ENCODE measurements around the gene NKX2-1. TPM values are rescaled to one million over a fixed set of nuclear protein-coding genes. Genes with fewer than 3 reads are reported as not detected.

Gene NKX2-1
- total RNA-seq, 1 experiment from 2014 or later: not detected

DNA sequence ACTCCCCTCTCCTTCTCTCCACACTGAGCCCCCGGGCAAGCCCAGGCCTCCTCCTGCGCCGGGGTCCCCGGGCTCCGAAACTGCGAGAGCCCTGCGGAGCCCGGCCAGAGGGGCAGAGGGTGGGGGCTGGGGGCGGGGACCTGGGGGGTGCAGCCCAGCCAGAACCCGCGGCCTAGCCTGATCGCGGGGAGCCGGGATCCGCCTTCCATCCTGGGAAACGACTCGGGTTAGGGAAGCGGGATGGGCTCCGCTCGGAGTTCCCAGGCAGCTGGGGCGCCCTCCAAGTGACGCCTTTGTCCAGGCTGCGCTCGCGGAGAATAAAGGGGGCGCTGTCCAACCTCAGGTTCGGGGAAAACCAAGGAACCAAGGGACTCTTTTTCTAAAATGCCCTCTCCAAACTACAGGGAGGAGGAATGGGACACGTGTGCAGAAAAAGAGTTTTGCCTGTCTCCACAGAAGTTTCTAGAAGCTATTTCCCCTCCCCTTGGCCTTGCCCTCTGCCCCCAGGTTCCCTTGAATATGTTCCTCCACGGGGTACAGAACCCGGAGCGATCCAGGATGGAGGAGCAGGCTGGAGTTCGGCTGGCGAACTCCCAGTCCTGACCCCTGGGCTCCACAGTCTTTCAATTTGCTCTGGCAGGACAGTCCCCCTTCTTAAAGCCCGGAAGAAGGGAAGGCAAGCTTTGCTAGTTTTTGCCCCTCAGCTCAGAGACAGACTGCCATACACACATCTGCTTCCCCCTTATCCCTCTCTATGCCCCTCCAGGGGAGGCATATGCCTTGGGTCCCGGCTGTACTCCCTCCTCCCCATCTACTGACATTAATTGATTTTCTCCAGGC is 13.9 kb downstream of the NKX2-1 start:
- Histone ChIP-seq H3K18ac (ENCODE audit: insufficient read length, low read depth, low read length) (no peak overlapping the region), H2AFZ (ENCODE audit: low read length) (no peak overlapping the region), H3K27me3 (ENCODE audit: insufficient read depth, low read length) (peaks cover 90% of the 10 kb centered on the region), H3K4ac (ENCODE audit: low read depth, low read length) (no peak overlapping the region), H4K5ac (ENCODE audit: insufficient read length, low read depth, low read length) (no peak overlapping the region), H3K4me1 (ENCODE audit: insufficient read depth, low read length) (no peaks in the 10 kb centered on the region), H2BK15ac (ENCODE audit: low read depth, low read length) (no peak overlapping the region), H3T11ph (ENCODE audit: low read length) (no peak overlapping the region), H3K56ac (ENCODE audit: insufficient read length, low read depth, low read length) (no peak overlapping the region), H2BK5ac (ENCODE audit: insufficient read length, low read length) (no peak overlapping the region), H4K8ac (replicated peaks; ENCODE audit: insufficient read length, low read depth, low read length) (no peak overlapping the region), H2BK120ac (ENCODE audit: low read depth, low read length, poor library complexity, severe bottlenecking) (no peak overlapping the region), H3K4me2 (ENCODE audit: insufficient read depth, insufficient read length, low read length) (peak overlapping the region; percentile 44), H3K23ac (ENCODE audit: insufficient read length, low read depth, low read length) (no peak overlapping the region), H4K20me1 (ENCODE audit: control insufficient read depth, insufficient read depth, insufficient read length) (no peaks in the 10 kb centered on the region), H3K14ac (ENCODE audit: insufficient read depth, low read length) (no peak overlapping the region), H3K79me2 (ENCODE audit: insufficient read depth, low read length) (no peaks in the 10 kb centered on the region), H2BK12ac (ENCODE audit: insufficient read length, low read depth, low read length) (no peak overlapping the region), H3K27ac (ENCODE audit: insufficient read length, low read depth, low read length) (no peak overlapping the region), H3K9me3 (ENCODE audit: control insufficient read depth, low read depth, low read length) (no peaks in the 10 kb centered on the region), H3K9ac (ENCODE audit: extremely low read depth, insufficient read length, low read length) (no peak overlapping the region), H2BK20ac (ENCODE audit: low read depth, low read length, poor library complexity, severe bottlenecking) (no peak overlapping the region), H4K91ac (ENCODE audit: insufficient read length, low read depth, low read length) (no peak overlapping the region), H2AK5ac (ENCODE audit: insufficient read length, low read length) (no peak overlapping the region), H3K79me1 (ENCODE audit: insufficient read depth, low read depth, low read length, poor library complexity, severe bottlenecking) (no peaks in the 10 kb centered on the region), H3K23me2 (ENCODE audit: insufficient read length, low read depth, low read length, poor library complexity, severe bottlenecking) (no peaks in the 10 kb centered on the region)
- H3K27ac Mint-ChIP-seq: no peak overlapping the region; a peak in 1 of 7 replicates
- H3K4me3 Mint-ChIP-seq: peak overlapping the region in 1 of 2 experiments; percentile 74; a peak in 2 of 5 replicates
- peaks cover 99% of the 10 kb centered on the region for H3K27me3 Mint-ChIP-seq (ENCODE audit: low read depth)
- WGBS (ENCODE audit: extremely low coverage, insufficient read length, low lambda C conversion rate): no CpG with 5 or more reads among the region's 35 CpGs
- DNase-seq: peak; percentile 64
- H3K36me3 Mint-ChIP-seq (ENCODE audit: insufficient read depth in 1 of 3, low read depth in 3 of 3): no peaks in the 10 kb centered on the region; a peak in 1 of 7 replicates
- TF ChIP-seq, protein P1, sequence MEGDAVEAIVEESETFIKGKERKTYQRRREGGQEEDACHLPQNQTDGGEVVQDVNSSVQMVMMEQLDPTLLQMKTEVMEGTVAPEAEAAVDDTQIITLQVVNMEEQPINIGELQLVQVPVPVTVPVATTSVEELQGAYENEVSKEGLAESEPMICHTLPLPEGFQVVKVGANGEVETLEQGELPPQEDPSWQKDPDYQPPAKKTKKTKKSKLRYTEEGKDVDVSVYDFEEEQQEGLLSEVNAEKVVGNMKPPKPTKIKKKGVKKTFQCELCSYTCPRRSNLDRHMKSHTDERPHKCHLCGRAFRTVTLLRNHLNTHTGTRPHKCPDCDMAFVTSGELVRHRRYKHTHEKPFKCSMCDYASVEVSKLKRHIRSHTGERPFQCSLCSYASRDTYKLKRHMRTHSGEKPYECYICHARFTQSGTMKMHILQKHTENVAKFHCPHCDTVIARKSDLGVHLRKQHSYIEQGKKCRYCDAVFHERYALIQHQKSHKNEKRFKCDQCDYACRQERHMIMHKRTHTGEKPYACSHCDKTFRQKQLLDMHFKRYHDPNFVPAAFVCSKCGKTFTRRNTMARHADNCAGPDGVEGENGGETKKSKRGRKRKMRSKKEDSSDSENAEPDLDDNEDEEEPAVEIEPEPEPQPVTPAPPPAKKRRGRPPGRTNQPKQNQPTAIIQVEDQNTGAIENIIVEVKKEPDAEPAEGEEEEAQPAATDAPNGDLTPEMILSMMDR (conservative IDR thresholded peaks at IDR 0.05): peak; percentile 41
- peaks cover 26 to 56% of the 10 kb centered on the region in 2 experiments for H3K4me1 Mint-ChIP-seq
- H3K9me3 Mint-ChIP-seq: peaks cover 3 to 16% of the 10 kb centered on the region in 2 experiments; a peak in 4 of 5 replicates
